ENCODE results near the gene FCAMR.

FCAMR gene

GRCh38 chr1:206952171-206952570 is 18.1 kb downstream of the FCAMR start:
- Histone ChIP-seq H3K4me3 (ENCODE audit: insufficient read length, low read depth) (no peak overlapping the region), H3K9ac (ENCODE audit: insufficient read length, low read depth) (no peak overlapping the region), H3K36me3 (ENCODE audit: insufficient read depth, insufficient read length, low read length) (no peaks in the 10 kb centered on the region), H3K9me3 (ENCODE audit: insufficient read depth, low read length) (peaks cover 10% of the 10 kb centered on the region; the same call in 1 of the 2 replicates), H3K4me1 (ENCODE audit: insufficient read depth, insufficient read length) (no peaks in the 10 kb centered on the region), H3K27me3 (ENCODE audit: insufficient read depth, insufficient read length) (peaks cover 4% of the 10 kb centered on the region)
- DNase-seq (ENCODE audit: low read depth, low spot score) = no peak
- TF ChIP-seq YY1 (IDR thresholded peaks at IDR 0.05; ENCODE audit: insufficient read depth, insufficient read length) = no peak
- no peak for TF ChIP-seq SUZ12 (IDR thresholded peaks at IDR 0.05; ENCODE audit: extremely low read depth, insufficient read depth, insufficient read length)
- TF ChIP-seq ZNF274 (IDR thresholded peaks at IDR 0.05; ENCODE audit: low read depth, low read length) = no peak

- H3K4me3 ChIP-seq (ENCODE audit: insufficient read length, low read depth) = no peak overlapping the region
These were observed 18.8 kb downstream of the FCAMR start for GRCh38 chr1:206951318-206952100.

GRCh38 chr1:206949641-206950040 is 20.6 kb downstream of the FCAMR start:
- H3K4me1 ChIP-seq (ENCODE audit: insufficient read depth, insufficient read length) = no peaks in the 10 kb centered on the region
- TF ChIP-seq SUZ12 (IDR thresholded peaks at IDR 0.05; ENCODE audit: extremely low read depth, insufficient read depth, insufficient read length) (no peak), ZNF274 (IDR thresholded peaks at IDR 0.05; ENCODE audit: low read depth, low read length) (no peak), YY1 (IDR thresholded peaks at IDR 0.05; ENCODE audit: insufficient read depth, insufficient read length) (no peak)
- H3K36me3 ChIP-seq (ENCODE audit: insufficient read depth, insufficient read length, low read length) = no peaks in the 10 kb centered on the region
- H3K9ac ChIP-seq (ENCODE audit: insufficient read length, low read depth) = no peak overlapping the region
- DNase-seq (ENCODE audit: low read depth, low spot score) = no peak
- H3K27me3 ChIP-seq (ENCODE audit: insufficient read depth, insufficient read length) = peaks cover 3% of the 10 kb centered on the region
- peaks cover 10% of the 10 kb centered on the region; the same call in 1 of the 2 replicates for H3K9me3 ChIP-seq (ENCODE audit: insufficient read depth, low read length)
- no peak overlapping the region for H3K4me3 ChIP-seq (ENCODE audit: insufficient read length, low read depth)

More at GRCh38 chr1:206951318-206952100, 18.8 kb downstream of the FCAMR start:
- no peak overlapping the region for H3K9ac ChIP-seq (ENCODE audit: insufficient read length, low read depth)
- no peak for DNase-seq (ENCODE audit: low read depth, low spot score)
- H3K9me3 ChIP-seq (ENCODE audit: insufficient read depth, low read length) = peaks cover 10% of the 10 kb centered on the region; the same call in 1 of the 2 replicates
- TF ChIP-seq ZNF274 (IDR thresholded peaks at IDR 0.05; ENCODE audit: low read depth, low read length) = no peak
- no peak for TF ChIP-seq YY1 (IDR thresholded peaks at IDR 0.05; ENCODE audit: insufficient read depth, insufficient read length)
- TF ChIP-seq SUZ12 (IDR thresholded peaks at IDR 0.05; ENCODE audit: extremely low read depth, insufficient read depth, insufficient read length) = no peak
- H3K36me3 ChIP-seq (ENCODE audit: insufficient read depth, insufficient read length, low read length) = no peaks in the 10 kb centered on the region
- no peaks in the 10 kb centered on the region for H3K4me1 ChIP-seq (ENCODE audit: insufficient read depth, insufficient read length)
- peaks cover 1% of the 10 kb centered on the region for H3K27me3 ChIP-seq (ENCODE audit: insufficient read depth, insufficient read length)

GRCh38 chr1:206949208-206949607 is 21.1 kb downstream of the FCAMR start:
- DNase-seq (ENCODE audit: low read depth, low spot score) = no peak
- no peaks in the 10 kb centered on the region for H3K36me3 ChIP-seq (ENCODE audit: insufficient read depth, insufficient read length, low read length)
- H3K9ac ChIP-seq (ENCODE audit: insufficient read length, low read depth) = no peak overlapping the region
- no peaks in the 10 kb centered on the region for H3K4me1 ChIP-seq (ENCODE audit: insufficient read depth, insufficient read length)
- peaks cover 10% of the 10 kb centered on the region; the same call in 1 of the 2 replicates for H3K9me3 ChIP-seq (ENCODE audit: insufficient read depth, low read length)
- H3K27me3 ChIP-seq (ENCODE audit: insufficient read depth, insufficient read length) = peaks cover 3% of the 10 kb centered on the region
- H3K4me3 ChIP-seq (ENCODE audit: insufficient read length, low read depth) = no peak overlapping the region
- no peak for TF ChIP-seq SUZ12 (IDR thresholded peaks at IDR 0.05; ENCODE audit: extremely low read depth, insufficient read depth, insufficient read length)
- no peak for TF ChIP-seq YY1 (IDR thresholded peaks at IDR 0.05; ENCODE audit: insufficient read depth, insufficient read length)
- TF ChIP-seq ZNF274 (IDR thresholded peaks at IDR 0.05; ENCODE audit: low read depth, low read length) = no peak

GRCh38 chr1:206947255-206947654 is 23.0 kb downstream of the FCAMR start:
- Histone ChIP-seq H3K4me3 (ENCODE audit: insufficient read length, low read depth) (no peak overlapping the region), H3K4me1 (ENCODE audit: insufficient read depth, insufficient read length) (no peaks in the 10 kb centered on the region), H3K36me3 (ENCODE audit: insufficient read depth, insufficient read length, low read length) (no peaks in the 10 kb centered on the region), H3K9me3 (ENCODE audit: insufficient read depth, low read length) (peaks cover 10% of the 10 kb centered on the region; the same call in 1 of the 2 replicates), H3K9ac (ENCODE audit: insufficient read length, low read depth) (no peak overlapping the region), H3K27me3 (ENCODE audit: insufficient read depth, insufficient read length) (peaks cover 3% of the 10 kb centered on the region)
- no peak for DNase-seq (ENCODE audit: low read depth, low spot score)
- no peak for TF ChIP-seq ZNF274 (IDR thresholded peaks at IDR 0.05; ENCODE audit: low read depth, low read length)
- no peak for TF ChIP-seq YY1 (IDR thresholded peaks at IDR 0.05; ENCODE audit: insufficient read depth, insufficient read length)
- TF ChIP-seq SUZ12 (IDR thresholded peaks at IDR 0.05; ENCODE audit: extremely low read depth, insufficient read depth, insufficient read length) = no peak

- Histone ChIP-seq H3K4me3 (ENCODE audit: insufficient read length, low read depth) (no peak within 1 kb of the TSS), H3K9ac (ENCODE audit: insufficient read length, low read depth) (no peak within 1 kb of the TSS), H3K27me3 (ENCODE audit: insufficient read depth, insufficient read length) (peaks cover 3% of the 10 kb centered on the region), H3K9me3 (ENCODE audit: insufficient read depth, low read length) (peaks cover 10% of the 10 kb centered on the region; the same call in 1 of the 2 replicates), H3K36me3 (ENCODE audit: insufficient read depth, insufficient read length, low read length) (no peaks in the 10 kb centered on the region), H3K4me1 (ENCODE audit: insufficient read depth, insufficient read length) (no peaks in the 10 kb centered on the region)
- no peak for DNase-seq (ENCODE audit: low read depth, low spot score)
- no peak for TF ChIP-seq ZNF274 (IDR thresholded peaks at IDR 0.05; ENCODE audit: low read depth, low read length)
- no peak for TF ChIP-seq YY1 (IDR thresholded peaks at IDR 0.05; ENCODE audit: insufficient read depth, insufficient read length)
- no peak for TF ChIP-seq SUZ12 (IDR thresholded peaks at IDR 0.05; ENCODE audit: extremely low read depth, insufficient read depth, insufficient read length)
These were observed 24.0 kb downstream of the FCAMR start, which contains the start of gene PIGR for GRCh38 chr1:206946261-206946660. PIGR (minus strand) TSS chr1:206946466; CDS start chr1:206940531, 5,935 bp downstream.

- no peak for DNase-seq (ENCODE audit: low read depth, low spot score)
- Histone ChIP-seq H3K4me1 (ENCODE audit: insufficient read depth, insufficient read length) (no peaks in the 10 kb centered on the region), H3K36me3 (ENCODE audit: insufficient read depth, insufficient read length, low read length) (no peaks in the 10 kb centered on the region), H3K9me3 (ENCODE audit: insufficient read depth, low read length) (peaks cover 10% of the 10 kb centered on the region; the same call in 1 of the 2 replicates), H3K4me3 (ENCODE audit: insufficient read length, low read depth) (no peak overlapping the region), H3K27me3 (ENCODE audit: insufficient read depth, insufficient read length) (peaks cover 3% of the 10 kb centered on the region), H3K9ac (ENCODE audit: insufficient read length, low read depth) (no peak overlapping the region)
- no peak for TF ChIP-seq ZNF274 (IDR thresholded peaks at IDR 0.05; ENCODE audit: low read depth, low read length)
- TF ChIP-seq SUZ12 (IDR thresholded peaks at IDR 0.05; ENCODE audit: extremely low read depth, insufficient read depth, insufficient read length) = no peak
- TF ChIP-seq YY1 (IDR thresholded peaks at IDR 0.05; ENCODE audit: insufficient read depth, insufficient read length) = no peak
These were observed 24.5 kb downstream of the FCAMR start for GRCh38 chr1:206945779-206946178.

All from NT2/D1 (cell line).